Activated CD8-positive, alpha-beta memory T cell treated with anti-CD3 and anti-CD28 coated beads, Interleukin-2, amount 50 U/mL, for 48 hours (primary cell): ENCODE measurements around the gene FXN.
"Not testable (repeated sequence)": the region's sequence is repeated elsewhere in the genome, so short reads cannot be mapped to it uniquely, and the experiment has no call there.

ENCODE experiments used
- DNase-seq: peaks from one replicate; pipeline ENCODE4 v3.0.0-alpha.2; 2020

Gene FXN

GRCh38 chr9:69107771-69108170 is 72.2 kb downstream of the FXN start:
- DNase-seq, result no peak

GRCh38 chr9:69108706-69109105 is 73.2 kb downstream of the FXN start:
- not testable (repeated sequence) for DNase-seq

GRCh38 chr9:69109152-69109551 is 73.6 kb downstream of the FXN start:
- DNase-seq, result no peak

GRCh38 chr9:69112646-69113045 is 77.1 kb downstream of the FXN start:
- not testable (repeated sequence) for DNase-seq

- no peak for DNase-seq
Observed at GRCh38 chr9:69115621-69116020, 80.1 kb downstream of the FXN start.

GRCh38 chr9:69118656-69119055 is 83.1 kb downstream of the FXN start:
- no peak for DNase-seq

- peak; percentile 54 for DNase-seq
Observed at GRCh38 chr9:69120380-69121154, 85.0 kb downstream of the FXN start.

GRCh38 chr9:69121155-69122081 is 85.9 kb downstream of the FXN start:
- peak; percentile 65 for DNase-seq

GRCh38 chr9:69122082-69122548 is 86.6 kb downstream of the FXN start:
- DNase-seq, result peak; percentile 63

GRCh38 chr9:69122549-69123141 is 87.1 kb downstream of the FXN start:
- DNase-seq, result no peak

GRCh38 chr9:69130456-69131441 is 95.2 kb downstream of the FXN start:
- no peak for DNase-seq

GRCh38 chr9:69131682-69132081 is 96.1 kb downstream of the FXN start:
- DNase-seq, result no peak

- no peak for DNase-seq
Observed at GRCh38 chr9:69132361-69132760, 96.8 kb downstream of the FXN start.

- no peak for DNase-seq
Observed at GRCh38 chr9:69134412-69134811, 98.9 kb downstream of the FXN start.

- DNase-seq, result no peak
Observed at GRCh38 chr9:69136185-69136584, 100.6 kb downstream of the FXN start.

- no peak for DNase-seq
Observed at GRCh38 chr9:69136779-69137178, 101.2 kb downstream of the FXN start.

- DNase-seq, result no peak
Observed at GRCh38 chr9:69137311-69137710, 101.8 kb downstream of the FXN start.

GRCh38 chr9:69139596-69139995 is 104.0 kb downstream of the FXN start:
- DNase-seq, result no peak

GRCh38 chr9:69140123-69140735 is 104.7 kb downstream of the FXN start:
- DNase-seq, result no peak

- DNase-seq, result no peak
Observed at GRCh38 chr9:69141851-69142250, 106.3 kb downstream of the FXN start.

GRCh38 chr9:69143291-69143690 is 107.7 kb downstream of the FXN start:
- DNase-seq, result no peak
